Endothelial cell of umbilical vein (primary cell): ENCODE measurements around the gene P4HA3.

Source experiments
- CTCF ChIP-seq, 2 donors: IDR thresholded peaks; 1 replicate in 1 of 2; 2 replicates in 1 of 2; pipeline ENCODE4 v1.5.1; 2011; ENCODE audit warnings: low read length in 2 of 2, mild to moderate bottlenecking in 2 of 2, moderate library complexity in 2 of 2, control low read depth in 1 of 2, inconsistent platforms in 1 of 2, low read depth in 1 of 2; ENCODE audit not compliant: insufficient read depth in 1 of 2; ENCODE audit errors: extremely low read depth in 1 of 2
- EZH2 ChIP-seq: IDR thresholded peaks from 2 replicates; pipeline ENCODE4 v1.6.1; 2012; ENCODE audit warnings: borderline replicate concordance, low read depth, mild to moderate bottlenecking, moderate library complexity, low read length, inconsistent platforms; ENCODE audit not compliant: severe bottlenecking
- GATA2 ChIP-seq: IDR thresholded peaks from 2 replicates; pipeline ENCODE4 v1.7.0; 2011; ENCODE audit warnings: low read depth, mild to moderate bottlenecking, moderate library complexity, mixed read lengths, low read length; ENCODE audit not compliant: insufficient read length, insufficient read depth
- MAX ChIP-seq: IDR thresholded peaks from 2 replicates; pipeline ENCODE4 v1.6.1; 2011; ENCODE audit not compliant: insufficient read depth, insufficient read length
- POLR2A ChIP-seq: IDR thresholded peaks from 2 replicates; pipeline ENCODE4 v1.6.1; 2012; ENCODE audit warnings: low read depth, mild to moderate bottlenecking, control low read depth, low read length
- POLR2AphosphoS5 ChIP-seq: IDR thresholded peaks from 2 replicates; pipeline ENCODE4 v1.6.1; 2012; ENCODE audit warnings: low read depth, mild to moderate bottlenecking, control low read depth, low read length, moderate library complexity; ENCODE audit not compliant: insufficient read depth

DNA sequence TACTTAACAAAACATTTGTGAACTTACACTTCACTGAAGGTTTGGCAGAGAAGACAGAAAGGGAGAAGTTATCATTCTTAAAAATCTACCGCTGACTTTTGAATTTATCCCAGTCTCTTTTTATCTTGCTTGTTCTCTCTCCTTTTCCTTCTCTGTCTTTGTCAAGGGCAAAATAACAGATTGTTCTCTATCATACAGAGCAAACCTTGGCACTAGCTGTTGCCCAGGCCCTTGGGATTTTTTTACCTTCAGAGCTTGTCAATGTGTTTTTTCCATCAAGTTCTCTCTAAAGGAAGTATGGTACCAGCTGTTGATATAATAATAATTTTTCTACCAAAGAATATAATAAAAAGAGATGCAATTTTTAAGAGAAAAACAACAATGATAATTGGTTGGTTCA, 73.2 kb downstream of the P4HA3 start:
- no peak for TF ChIP-seq MAX
- no peak for TF ChIP-seq POLR2AphosphoS5
- TF ChIP-seq EZH2 = no peak
- TF ChIP-seq CTCF (IDR thresholded peaks at IDR 0.05; ENCODE audit: extremely low read depth in 1 of 2, insufficient read depth in 1 of 2, low read depth in 1 of 2, low read length in 2 of 2) = no peak
- TF ChIP-seq POLR2A = no peak
- TF ChIP-seq GATA2 = no peak
